ENCODE data around the gene PLXNB1. TPM values are rescaled to one million over a fixed set of nuclear protein-coding genes. Genes with fewer than 3 reads are reported as not detected.

The PLXNB1 gene
- total RNA-seq, 1 experiment from 2014 or later: 5.8 TPM

DNA sequence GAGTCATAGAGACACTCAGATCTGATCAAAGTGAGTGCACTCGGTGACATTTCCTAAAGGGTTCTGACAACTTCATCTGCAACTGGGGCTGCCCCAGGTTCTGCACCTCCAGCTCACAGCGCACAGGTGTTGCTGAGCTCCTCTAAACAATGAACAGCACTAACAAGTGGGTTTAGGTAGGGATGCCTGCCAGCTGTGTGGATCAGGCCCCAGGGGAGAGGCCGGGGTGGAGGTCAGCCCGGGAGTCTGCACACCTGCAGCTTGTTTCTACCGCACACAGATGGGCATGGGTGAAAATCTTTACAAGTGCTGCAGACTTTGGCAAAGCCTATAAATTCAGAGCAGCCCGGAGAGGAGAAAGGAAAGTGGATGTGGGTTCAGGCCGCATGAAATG is 57.5 kb downstream of the PLXNB1 start:
- no peak for DNase-seq (ENCODE audit: low read depth)

DNA sequence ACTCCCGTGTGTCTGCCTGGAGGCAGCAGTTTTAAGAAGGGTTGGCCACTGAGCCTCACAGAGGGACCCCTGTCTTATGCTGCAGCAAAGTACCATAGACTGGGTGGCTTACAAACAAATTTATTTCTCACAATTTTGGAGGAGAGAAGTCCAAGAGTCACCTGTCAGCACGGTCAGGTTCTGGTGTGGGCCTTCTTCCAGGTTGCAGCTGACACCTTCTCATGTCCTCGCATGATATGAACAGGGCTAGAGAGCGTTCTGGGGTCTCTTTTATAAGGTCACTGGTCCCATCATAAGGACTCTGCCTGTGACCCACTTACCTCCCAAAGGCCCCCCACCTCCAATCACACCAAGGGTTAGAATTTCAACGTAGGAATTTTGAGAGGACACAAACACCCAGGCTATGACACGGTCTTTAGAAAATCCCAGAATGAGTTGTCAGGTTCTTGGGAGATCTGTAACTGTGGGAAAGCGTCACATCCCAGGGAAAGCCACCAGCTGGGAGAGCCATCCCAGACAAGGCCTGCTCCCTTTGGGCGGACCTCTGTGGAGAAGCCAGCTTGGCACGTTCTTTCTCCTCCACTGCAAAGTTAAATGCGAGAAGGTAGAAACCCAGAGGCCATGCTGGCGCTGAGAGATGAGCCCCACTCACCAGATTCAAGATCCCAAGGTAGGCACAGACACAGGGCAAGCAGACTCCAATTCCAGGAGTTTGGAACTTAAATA is 58.1 kb downstream of the PLXNB1 start, which contains the start of gene FBXW12:
Gene FBXW12, plus strand, starts transcription at position 569 of the 726 bp plus-strand sequence. CDS start 549 bp downstream, outside the sequence.
- no peak for DNase-seq (ENCODE audit: low read depth)

DNA sequence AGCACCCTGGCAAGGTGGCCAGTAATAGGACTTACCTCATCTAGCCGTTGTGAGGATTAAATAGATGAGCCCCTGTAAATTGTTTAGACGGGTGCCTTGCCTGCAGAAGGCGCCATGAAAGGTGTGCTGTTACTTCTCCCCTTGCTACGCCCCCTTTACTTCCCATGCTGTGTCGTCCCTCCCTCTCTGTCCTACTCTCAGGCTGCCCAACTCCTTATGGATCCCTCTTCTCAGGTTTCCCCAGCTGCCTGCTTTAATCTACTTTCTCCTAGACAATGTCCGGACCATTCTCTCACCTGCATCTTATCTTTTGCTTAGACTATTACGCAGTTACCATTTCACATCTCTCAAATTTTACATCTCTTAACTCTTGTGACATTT is 59.6 kb downstream of the PLXNB1 start:
- no peak for DNase-seq (ENCODE audit: low read depth)

DNA sequence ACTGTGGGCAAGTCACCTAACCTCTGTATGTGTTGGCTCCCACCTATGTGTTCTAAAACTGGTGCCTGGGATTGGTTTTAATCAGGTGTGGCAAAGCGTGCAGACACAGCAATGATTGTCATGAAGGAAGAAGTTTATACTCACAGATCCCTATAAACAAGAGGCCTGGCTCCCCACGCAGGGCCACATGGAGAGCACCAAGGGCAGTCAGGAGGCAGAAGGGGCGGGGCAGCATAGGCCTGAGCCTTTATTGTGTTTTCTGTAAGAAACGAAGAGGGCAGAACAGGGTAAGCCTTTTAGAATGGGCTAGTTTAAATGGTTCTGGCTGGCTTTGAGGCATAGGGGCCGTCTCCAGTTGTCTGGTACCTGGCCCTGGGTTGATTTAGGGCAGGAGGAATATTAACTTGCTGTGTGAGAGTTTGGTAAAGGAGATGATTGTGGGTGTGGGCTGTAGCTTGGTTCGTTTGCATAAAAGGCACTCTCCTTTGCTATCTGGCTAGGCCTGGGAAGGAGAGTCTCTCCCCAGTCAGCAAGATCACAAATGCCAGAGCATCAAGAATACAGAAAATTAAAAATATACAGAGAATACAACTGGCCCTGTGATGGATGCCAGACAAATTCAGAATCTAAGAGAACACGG is 60.1 kb downstream of the PLXNB1 start:
- no peak for DNase-seq (ENCODE audit: low read depth)

DNA sequence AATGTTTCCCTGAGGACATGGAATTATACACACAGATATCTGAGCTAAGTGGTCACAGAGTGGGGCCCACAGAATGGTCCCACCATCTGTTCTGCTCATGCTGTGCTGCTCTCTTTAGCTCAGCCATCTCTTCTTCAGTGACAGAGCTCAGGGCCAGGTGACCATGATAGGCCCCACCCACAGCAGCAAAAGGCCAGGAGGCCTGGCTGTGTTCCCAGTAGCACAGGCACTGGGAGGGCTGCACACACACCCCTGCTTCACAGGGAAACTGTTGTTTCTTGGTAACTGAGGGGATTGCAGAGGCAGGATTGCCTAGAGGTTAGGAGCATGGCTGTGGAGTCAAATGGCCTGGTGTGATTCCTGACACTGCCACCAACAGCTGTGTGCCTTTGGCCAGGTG is 62.7 kb downstream of the PLXNB1 start:
- DNase-seq (ENCODE audit: low read depth): no peak

DNA sequence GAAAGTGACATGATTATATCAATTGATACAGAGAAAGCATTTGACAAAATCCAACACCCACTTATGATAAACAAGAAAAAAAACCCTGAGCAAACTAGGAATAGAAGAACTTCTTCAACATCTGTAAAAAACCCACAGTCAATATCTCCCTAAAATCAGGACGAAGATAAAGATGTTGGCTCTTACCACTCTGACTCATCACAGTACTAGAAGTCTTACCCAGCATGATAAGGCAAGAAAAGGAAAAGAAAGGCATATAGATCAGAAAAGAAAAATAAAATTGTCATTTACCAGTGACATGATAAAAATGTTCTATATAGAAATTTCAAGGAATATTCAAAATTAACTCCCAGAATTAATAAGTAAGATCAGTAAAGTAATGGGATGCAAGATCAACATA is 65.0 kb downstream of the PLXNB1 start:
- DNase-seq (ENCODE audit: low read depth): no peak

DNA sequence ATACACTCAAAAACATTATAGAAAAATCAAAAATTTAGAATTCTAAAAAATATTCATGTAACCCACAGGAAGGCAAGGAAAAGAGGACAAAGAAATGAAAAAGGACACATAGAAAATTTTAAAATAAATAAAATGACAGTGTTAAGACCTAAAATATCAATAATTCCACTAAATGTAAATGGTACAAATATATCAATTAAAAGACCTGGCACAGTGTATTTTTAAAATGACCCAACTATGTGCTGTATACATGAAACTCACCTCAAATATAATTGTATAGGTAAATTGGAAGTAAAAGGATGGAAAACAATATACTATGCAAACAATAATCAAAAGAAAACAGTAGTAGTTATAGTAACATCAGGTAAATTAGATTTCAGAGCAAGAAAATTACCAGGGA is 68.0 kb downstream of the PLXNB1 start:
- no peak for DNase-seq (ENCODE audit: low read depth)

DNA sequence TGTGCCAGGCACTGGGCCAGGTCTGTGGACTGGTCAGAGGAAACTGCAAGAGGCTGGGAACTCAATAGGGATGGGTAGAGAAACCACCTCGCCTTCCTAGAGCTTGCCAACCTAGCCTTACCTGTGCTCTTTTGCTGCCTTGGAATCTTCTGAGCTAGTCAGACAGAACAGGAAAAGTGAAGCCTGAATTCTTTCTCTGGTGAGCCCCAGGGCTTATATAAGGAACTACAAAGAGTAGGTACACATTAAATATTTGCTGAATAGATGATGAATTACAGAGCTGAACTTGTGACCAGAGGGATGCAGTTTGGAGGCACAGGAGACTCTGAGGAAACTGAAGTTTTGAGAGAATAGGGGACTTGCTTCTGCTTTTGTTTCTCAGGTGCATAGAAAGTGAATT is 73.5 kb downstream of the PLXNB1 start:
- DNase-seq (ENCODE audit: low read depth): no peak

DNA sequence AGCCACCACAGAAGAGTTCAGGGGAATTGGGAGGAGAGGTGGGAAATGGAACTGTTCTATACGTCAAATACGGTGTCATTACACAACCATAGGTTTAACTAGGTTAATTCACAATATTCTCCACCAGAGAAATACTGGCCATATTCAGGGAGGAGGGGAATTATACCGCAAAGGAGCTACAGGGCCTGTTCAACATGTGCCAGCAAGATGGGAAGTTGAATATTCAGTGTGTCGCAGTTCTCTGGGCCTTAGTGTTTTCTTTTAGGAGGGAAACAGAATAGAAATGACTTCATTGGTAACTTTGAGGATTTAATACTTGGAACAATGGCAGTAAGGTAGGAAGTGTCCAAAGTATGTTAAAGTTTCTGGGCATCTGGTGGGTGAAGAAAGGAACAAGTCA is 75.9 kb downstream of the PLXNB1 start:
- DNase-seq (ENCODE audit: low read depth): no peak

Small RNAs within 50 kb of the gene (small RNA-seq; reads per million reads assigned to genes)
- gene RN7SL321P: not detected

Other genes with a start within 250 kb of the PLXNB1 start
- gene CDC25A, start 241.7 kb downstream of the PLXNB1 start, total RNA-seq (2014; rRNA removed; shearing (Covaris generic)): 36.5 and 43.4 TPM in 2 replicates
- not detected in 2 replicates for gene CAMP, start 206.6 kb downstream of the PLXNB1 start, total RNA-seq (2014; rRNA removed; shearing (Covaris generic))
- 5.8 and 7.2 TPM in 2 replicates for gene ZNF589, start 189.0 kb downstream of the PLXNB1 start, total RNA-seq (2014; rRNA removed; shearing (Covaris generic))
- gene NME6, start 128.7 kb downstream of the PLXNB1 start, total RNA-seq (2014; rRNA removed; shearing (Covaris generic)): 20.2 and 30.4 TPM in 2 replicates
- not detected in 2 replicates for gene SPINK8, start 96.4 kb downstream of the PLXNB1 start, total RNA-seq (2014; rRNA removed; shearing (Covaris generic))
- gene FBXW12, start 57.9 kb downstream of the PLXNB1 start, total RNA-seq (2014; rRNA removed; shearing (Covaris generic)): not detected in 2 replicates
- gene CCDC51, start 10.0 kb upstream of the PLXNB1 start, total RNA-seq (2014; rRNA removed; shearing (Covaris generic)): 53.4 and 69.9 TPM in 2 replicates
- gene TMA7, start 10.2 kb upstream of the PLXNB1 start, total RNA-seq (2014; rRNA removed; shearing (Covaris generic)): 368 and 782 TPM in 2 replicates
- gene ATRIP, start 16.7 kb upstream of the PLXNB1 start, total RNA-seq (2014; rRNA removed; shearing (Covaris generic)): 22.9 and 29.2 TPM in 2 replicates
- 171 and 206 TPM in 2 replicates for gene SHISA5, start 74.1 kb upstream of the PLXNB1 start, total RNA-seq (2014; rRNA removed; shearing (Covaris generic))
- gene PFKFB4, start 126.7 kb upstream of the PLXNB1 start, total RNA-seq (2014; rRNA removed; shearing (Covaris generic)): 23.8 and 27.2 TPM in 2 replicates
- 20.4 and 21.4 TPM in 2 replicates for gene UCN2, start 133.7 kb upstream of the PLXNB1 start, total RNA-seq (2014; rRNA removed; shearing (Covaris generic))
- 3.1 and 4.2 TPM in 2 replicates for gene COL7A1, start 165.2 kb upstream of the PLXNB1 start, total RNA-seq (2014; rRNA removed; shearing (Covaris generic))
- gene UQCRC1, start 179.6 kb upstream of the PLXNB1 start, total RNA-seq (2014; rRNA removed; shearing (Covaris generic)): 359 and 364 TPM in 2 replicates
- not detected in 2 replicates for gene TMEM89, start 191.7 kb upstream of the PLXNB1 start, total RNA-seq (2014; rRNA removed; shearing (Covaris generic))
- 21.9 and 23.6 TPM in 2 replicates for gene SLC26A6, start 205.4 kb upstream of the PLXNB1 start, total RNA-seq (2014; rRNA removed; shearing (Covaris generic))
- gene CELSR3, start 232.8 kb upstream of the PLXNB1 start, total RNA-seq (2014; rRNA removed; shearing (Covaris generic)): 3.5 and 3.8 TPM in 2 replicates

Data from HT1080 (cell line).